Vagina (tissue), 2 donors: ENCODE data around the gene LY86. TPM values are rescaled to one million over a fixed set of nuclear protein-coding genes. Genes with fewer than 3 reads are reported as not detected.

Experiments used
- DNase-seq, 2 donors: peaks; one replicate each; pipeline ENCODE4 v3.0.0-alpha.2; 2017; ENCODE audit errors: extremely low spot score in 2 of 2
- H3K27ac ChIP-seq: fragments of 200-600 bp; sonication (generic); one replicate; pipeline ENCODE4 v1.5.1; 2019
- H3K27me3 ChIP-seq: fragments of 200-600 bp; sonication (generic); one replicate; pipeline ENCODE4 v1.5.1; 2019
- H3K36me3 ChIP-seq, 2 donors: fragments of 200-600 bp; sonication (generic); one replicate each; pipeline ENCODE4 v1.5.1; 2017 to 2019
- H3K4me1 ChIP-seq: fragments of 200-600 bp; sonication (generic); one replicate; pipeline ENCODE4 v1.5.1; 2019
- H3K4me3 ChIP-seq, 2 donors: fragments of 200-600 bp; sonication (generic); 1 replicate in 1 of 2; 2 replicates in 1 of 2; pipeline ENCODE4 v1.5.1; 2016 to 2019
- H3K9me3 ChIP-seq: fragments of 200-600 bp; sonication (generic); one replicate; pipeline ENCODE4 v1.5.1; 2019
- POLR2A ChIP-seq, 2 donors: fragments of 450-650 bp; IDR thresholded peaks; one replicate each; pipeline ENCODE4 v1.6.1; 2017; ENCODE audit warnings: antibody characterized with exemption in 2 of 2, mild to moderate bottlenecking in 2 of 2, moderate library complexity in 2 of 2
- POLR2AphosphoS5 ChIP-seq, 2 donors: sonication (generic); formaldehyde crosslinking; IDR thresholded peaks; one replicate each; pipeline ENCODE4 v1.9.0; 2017; ENCODE audit warnings: antibody characterized with exemption in 2 of 2, mild to moderate bottlenecking in 2 of 2, low read depth in 1 of 2; ENCODE audit not compliant: insufficient read depth in 1 of 2
- intact Hi-C: fragments of 100-400 bp; cut with DNase I; formaldehyde crosslinking; loops from one replicate; pipeline ENCODE4 v1.15.1; 2023
- total RNA-seq: library from RNA; depleted of rRNA; stranded (reverse); fragments of >200 nt; gene quantifications from one replicate; pipeline ENCODE4 v1.2.3, GENCODE V29; 2016
- TF ChIP-seq, protein P1 (sequence below), 3 experiments: fragments of 450-650 bp in 2 of 3; fragments of 200-600 bp in 1 of 3; sonication (generic) in 1 of 3; IDR thresholded peaks; one replicate each; pipeline ENCODE4 v1.5.1; 2017 to 2019; ENCODE audit warnings: antibody characterized with exemption in 3 of 3, mild to moderate bottlenecking in 2 of 3, moderate library complexity in 2 of 3

LY86 gene
- total RNA-seq, 1 donor from 2014 or later, result 4.9 TPM

DNA sequence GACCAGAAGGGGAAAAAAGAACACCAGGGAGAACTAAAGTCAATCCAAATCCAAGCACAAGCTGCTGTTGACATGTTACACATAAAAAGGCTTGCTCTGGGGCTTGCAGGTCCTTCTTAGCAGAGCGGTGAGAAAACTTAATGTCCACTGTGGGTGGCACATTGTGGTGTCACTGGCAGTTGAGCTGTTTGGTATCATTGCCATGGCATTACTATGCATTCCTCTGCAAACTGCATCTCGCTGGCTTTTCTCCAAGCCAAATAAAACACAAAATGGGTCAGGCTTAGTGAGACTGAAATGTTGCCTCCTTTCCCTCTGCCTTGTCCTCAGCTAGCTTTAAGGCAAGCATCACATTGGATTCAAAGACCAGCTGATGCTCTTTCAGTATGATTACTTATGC is 40.9 kb downstream of the LY86 start:
- TF ChIP-seq POLR2A (IDR thresholded peaks at IDR 0.05) (no peak), POLR2AphosphoS5 (IDR thresholded peaks at IDR 0.05; ENCODE audit: insufficient read depth in 1 of 2, low read depth in 1 of 2) (no peak)
- TF ChIP-seq, protein P1, sequence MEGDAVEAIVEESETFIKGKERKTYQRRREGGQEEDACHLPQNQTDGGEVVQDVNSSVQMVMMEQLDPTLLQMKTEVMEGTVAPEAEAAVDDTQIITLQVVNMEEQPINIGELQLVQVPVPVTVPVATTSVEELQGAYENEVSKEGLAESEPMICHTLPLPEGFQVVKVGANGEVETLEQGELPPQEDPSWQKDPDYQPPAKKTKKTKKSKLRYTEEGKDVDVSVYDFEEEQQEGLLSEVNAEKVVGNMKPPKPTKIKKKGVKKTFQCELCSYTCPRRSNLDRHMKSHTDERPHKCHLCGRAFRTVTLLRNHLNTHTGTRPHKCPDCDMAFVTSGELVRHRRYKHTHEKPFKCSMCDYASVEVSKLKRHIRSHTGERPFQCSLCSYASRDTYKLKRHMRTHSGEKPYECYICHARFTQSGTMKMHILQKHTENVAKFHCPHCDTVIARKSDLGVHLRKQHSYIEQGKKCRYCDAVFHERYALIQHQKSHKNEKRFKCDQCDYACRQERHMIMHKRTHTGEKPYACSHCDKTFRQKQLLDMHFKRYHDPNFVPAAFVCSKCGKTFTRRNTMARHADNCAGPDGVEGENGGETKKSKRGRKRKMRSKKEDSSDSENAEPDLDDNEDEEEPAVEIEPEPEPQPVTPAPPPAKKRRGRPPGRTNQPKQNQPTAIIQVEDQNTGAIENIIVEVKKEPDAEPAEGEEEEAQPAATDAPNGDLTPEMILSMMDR (IDR thresholded peaks at IDR 0.05), result no peak
- Histone ChIP-seq H3K27me3 (no peaks in the 10 kb centered on the region), H3K4me1 (no peaks in the 10 kb centered on the region), H3K27ac (no peak overlapping the region), H3K4me3 (no peak overlapping the region), H3K9me3 (no peaks in the 10 kb centered on the region), H3K36me3 (no peaks in the 10 kb centered on the region)
- intact Hi-C loops, result no loop called here
- DNase-seq, result no peak

DNA sequence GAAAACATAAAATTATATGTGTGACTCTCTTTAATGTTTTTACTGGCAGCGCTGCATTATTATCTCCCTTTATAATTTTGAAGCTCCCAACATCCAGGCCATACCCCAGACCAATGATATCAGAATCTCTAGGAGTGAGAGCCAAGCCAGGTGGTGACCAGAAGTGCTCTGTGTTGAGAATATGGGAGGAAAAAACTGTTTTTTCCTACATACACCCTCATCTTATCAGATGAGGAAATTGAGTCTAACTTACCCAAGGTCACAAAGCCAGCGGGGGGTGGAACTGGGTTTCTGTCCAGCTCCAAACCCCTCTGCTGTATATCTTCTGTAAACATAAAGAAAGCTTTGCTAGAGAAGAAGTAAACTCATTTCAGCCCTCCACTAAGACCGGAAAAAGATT is 42.5 kb downstream of the LY86 start:
- no peak overlapping the region for H3K4me3 ChIP-seq
- intact Hi-C loops, result no loop called here
- H3K4me1 ChIP-seq, result no peaks in the 10 kb centered on the region
- no peak overlapping the region for H3K27ac ChIP-seq
- DNase-seq, result no peak
- H3K36me3 ChIP-seq, result no peaks in the 10 kb centered on the region
- no peaks in the 10 kb centered on the region for H3K9me3 ChIP-seq
- H3K27me3 ChIP-seq, result no peaks in the 10 kb centered on the region
- TF ChIP-seq POLR2AphosphoS5 (IDR thresholded peaks at IDR 0.05; ENCODE audit: insufficient read depth in 1 of 2, low read depth in 1 of 2) (no peak), POLR2A (IDR thresholded peaks at IDR 0.05) (no peak)
- TF ChIP-seq, protein P1 (IDR thresholded peaks at IDR 0.05), result no peak

DNA sequence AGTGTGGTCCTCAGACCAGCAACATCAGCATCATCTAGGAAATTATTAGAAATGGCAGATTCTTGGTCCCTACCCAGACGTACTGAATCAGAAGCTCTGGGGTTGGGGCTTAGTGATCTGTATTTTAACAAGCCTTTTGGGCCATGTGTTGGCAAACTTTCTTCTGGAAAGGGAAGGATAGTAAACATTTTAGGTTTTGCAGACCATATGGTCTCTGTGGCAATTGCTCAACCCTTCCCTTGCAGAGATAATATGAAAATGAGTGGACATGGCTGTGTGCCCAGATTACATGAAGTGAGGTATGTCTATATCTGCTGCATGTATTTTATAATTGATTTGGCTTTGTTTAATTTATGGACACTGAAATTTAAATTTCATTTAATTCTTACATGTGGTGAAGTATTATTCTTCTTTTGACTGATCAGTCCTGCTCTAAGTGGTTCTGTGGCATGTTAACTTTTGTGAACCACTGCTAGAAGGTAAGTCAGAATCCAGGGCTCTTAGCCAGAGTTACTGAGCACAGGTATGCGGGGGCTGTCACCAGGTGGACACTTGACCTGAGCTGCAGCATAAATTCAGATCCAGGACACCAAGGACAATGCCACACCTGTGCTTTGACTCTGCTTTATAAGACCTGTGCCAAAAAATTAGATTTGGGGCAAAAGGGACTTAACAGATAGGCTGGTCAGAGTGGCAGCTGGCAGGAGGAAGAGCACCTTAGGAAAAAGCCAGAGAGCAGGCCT is 43.2 kb downstream of the LY86 start:
- DNase-seq, result no peak
- intact Hi-C loops, result no loop called here
- TF ChIP-seq, protein P1 (IDR thresholded peaks at IDR 0.05), result no peak
- TF ChIP-seq POLR2A (IDR thresholded peaks at IDR 0.05) (no peak), POLR2AphosphoS5 (IDR thresholded peaks at IDR 0.05; ENCODE audit: insufficient read depth in 1 of 2, low read depth in 1 of 2) (no peak)
- no peak overlapping the region for H3K4me3 ChIP-seq
- H3K9me3 ChIP-seq, result no peaks in the 10 kb centered on the region
- H3K4me1 ChIP-seq, result no peaks in the 10 kb centered on the region
- H3K27me3 ChIP-seq, result no peaks in the 10 kb centered on the region
- H3K36me3 ChIP-seq, result no peaks in the 10 kb centered on the region
- H3K27ac ChIP-seq, result no peak overlapping the region

DNA sequence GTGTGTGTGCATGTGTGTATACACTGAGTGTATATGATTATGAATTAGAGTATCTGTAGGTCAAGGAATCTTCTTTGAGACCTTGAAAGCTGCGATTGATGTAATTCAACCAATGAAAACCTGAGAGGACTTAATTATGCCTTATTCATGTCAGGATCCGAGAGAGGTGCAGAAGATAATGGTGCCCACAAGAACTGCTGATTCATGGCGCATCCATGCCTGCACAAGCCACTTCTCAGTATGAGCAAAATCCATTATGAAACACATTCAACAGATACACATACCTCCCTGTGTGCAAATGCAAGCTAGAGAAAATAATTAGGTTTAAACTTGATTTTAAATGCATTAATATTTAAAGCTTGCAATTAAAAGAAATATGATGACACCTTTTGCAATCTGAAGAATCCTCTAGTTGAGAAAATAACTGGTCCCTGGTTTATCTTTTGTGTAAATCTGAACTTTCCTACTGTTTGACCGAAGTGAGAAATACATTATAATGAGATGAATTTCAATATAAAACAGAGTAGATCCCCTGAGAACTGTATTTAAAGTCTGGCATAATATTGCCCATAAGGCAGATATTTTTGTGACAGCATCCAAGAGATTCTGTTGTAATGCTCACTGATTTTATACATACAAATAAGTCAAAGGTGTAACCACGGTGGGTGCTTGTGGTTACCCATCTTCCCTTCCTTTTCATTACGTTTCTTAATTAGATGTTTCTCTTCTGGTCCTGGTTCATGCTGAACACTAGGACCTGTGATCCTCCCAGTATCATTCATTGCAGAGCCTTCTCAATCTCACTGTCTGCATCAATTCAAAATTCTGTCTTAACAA is 45.6 kb downstream of the LY86 start:
- no peaks in the 10 kb centered on the region for H3K4me1 ChIP-seq
- H3K4me3 ChIP-seq, result no peak overlapping the region
- H3K9me3 ChIP-seq, result no peaks in the 10 kb centered on the region
- no peaks in the 10 kb centered on the region for H3K27me3 ChIP-seq
- TF ChIP-seq, protein P1 (IDR thresholded peaks at IDR 0.05), result no peak
- TF ChIP-seq POLR2AphosphoS5 (IDR thresholded peaks at IDR 0.05; ENCODE audit: insufficient read depth in 1 of 2, low read depth in 1 of 2) (no peak), POLR2A (IDR thresholded peaks at IDR 0.05) (no peak)
- H3K36me3 ChIP-seq, result no peaks in the 10 kb centered on the region
- no peak for DNase-seq
- no peak overlapping the region for H3K27ac ChIP-seq
- intact Hi-C loops, result no loop called here

DNA sequence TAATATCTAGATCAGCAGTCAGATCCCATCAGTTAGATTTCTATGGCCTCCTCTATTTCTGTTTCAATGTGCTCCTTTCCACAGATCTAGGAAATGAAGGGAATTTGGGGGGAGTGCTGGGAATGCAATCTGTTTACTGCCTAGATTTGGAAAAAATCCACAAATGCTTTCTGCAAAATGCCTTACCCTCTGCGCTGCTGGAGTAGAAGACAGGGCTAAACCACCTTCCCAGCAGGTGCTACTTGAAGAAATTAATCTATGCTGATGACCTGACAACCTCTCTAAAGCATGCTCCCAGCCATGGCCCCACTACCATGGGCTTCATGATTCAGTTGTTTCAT is 46.2 kb downstream of the LY86 start:
- H3K36me3 ChIP-seq, result no peaks in the 10 kb centered on the region
- intact Hi-C loops, result no loop called here
- DNase-seq, result no peak
- no peaks in the 10 kb centered on the region for H3K4me1 ChIP-seq
- no peaks in the 10 kb centered on the region for H3K9me3 ChIP-seq
- TF ChIP-seq, protein P1 (IDR thresholded peaks at IDR 0.05), result no peak
- TF ChIP-seq POLR2A (IDR thresholded peaks at IDR 0.05) (no peak), POLR2AphosphoS5 (IDR thresholded peaks at IDR 0.05; ENCODE audit: insufficient read depth in 1 of 2, low read depth in 1 of 2) (no peak)
- no peaks in the 10 kb centered on the region for H3K27me3 ChIP-seq
- H3K27ac ChIP-seq, result no peak overlapping the region
- no peak overlapping the region for H3K4me3 ChIP-seq
